Esophagus muscularis mucosa (tissue), 4 donors: ENCODE data around the gene MBD3L1. TPM values are rescaled to one million over a fixed set of nuclear protein-coding genes. Genes with fewer than 3 reads are reported as not detected.

ENCODE experiments used
- DNase-seq: peaks from one replicate; pipeline ENCODE4 v3.0.0-alpha.2; 2017; ENCODE audit errors: extremely low spot score
- H3K27ac ChIP-seq, 4 donors: fragments of 200-600 bp; sonication (generic); replicated peaks in 1 of 4; 1 replicate in 3 of 4; 2 replicates in 1 of 4; pipeline ENCODE4 v1.5.1; 2016 to 2019; ENCODE audit warnings: mild to moderate bottlenecking in 1 of 4
- H3K27me3 ChIP-seq, 4 donors: fragments of 200-600 bp; sonication (generic); one replicate each; pipeline versions ENCODE4 v1.5.1 to v1.6.0; 2016 to 2019
- H3K36me3 ChIP-seq, 4 donors: fragments of 200-600 bp; sonication (generic); one replicate each; pipeline ENCODE4 v1.5.1; 2016 to 2019
- H3K4me1 ChIP-seq, 4 donors: fragments of 200-600 bp; sonication (generic); one replicate each; pipeline ENCODE4 v1.5.1; 2016 to 2019
- H3K4me3 ChIP-seq, 4 donors: fragments of 200-600 bp; sonication (generic); 1 replicate in 2 of 4; 2 replicates in 2 of 4; pipeline ENCODE4 v1.5.1; 2016 to 2019; ENCODE audit warnings: mild to moderate bottlenecking in 4 of 4, moderate library complexity in 1 of 4
- H3K9me3 ChIP-seq, 4 donors: fragments of 200-600 bp; sonication (generic); 1 replicate in 3 of 4; 2 replicates in 1 of 4; pipeline ENCODE4 v1.5.1; 2016 to 2019
- EP300 ChIP-seq: sonication (generic); formaldehyde crosslinking; IDR thresholded peaks from one replicate; pipeline ENCODE4 v1.6.1; 2017; ENCODE audit warnings: antibody characterized with exemption
- POLR2A ChIP-seq: fragments of 450-650 bp; IDR thresholded peaks from one replicate; pipeline ENCODE4 v1.6.1; 2017; ENCODE audit warnings: antibody characterized with exemption, moderate library complexity, mild to moderate bottlenecking, low read depth
- POLR2AphosphoS5 ChIP-seq, 2 donors: sonication (generic); formaldehyde crosslinking; IDR thresholded peaks; one replicate each; pipeline ENCODE4 v1.6.1; 2017; ENCODE audit warnings: antibody characterized with exemption in 2 of 2
- WGBS: methylation state at CpG from one replicate; pipeline ENCODE4 v1.1.5; 2018; 5-methylcytosine and 5-hydroxymethylcytosine counted together
- intact Hi-C: fragments of 100-400 bp; cut with DNase I; formaldehyde crosslinking; loops from one replicate; pipeline ENCODE4 v1.15.1; 2023
- total RNA-seq, 4 donors: library from RNA; depleted of rRNA; stranded (reverse); fragments of >200 nt; gene quantifications; one replicate each; pipeline versions ENCODE4 v1.1.0 to v1.2.1, GENCODE V29; 2016
- TF ChIP-seq, protein P1 (sequence below), 3 experiments: fragments of 200-600 bp in 2 of 3; fragments of 450-650 bp in 1 of 3; sonication (generic) in 2 of 3; IDR thresholded peaks; one replicate each; pipeline ENCODE4 v1.5.1; 2017 to 2019; ENCODE audit warnings: antibody characterized with exemption in 3 of 3, mild to moderate bottlenecking in 2 of 3, moderate library complexity in 1 of 3

Gene MBD3L1
- total RNA-seq, 4 donors from 2014 or later = not detected

DNA sequence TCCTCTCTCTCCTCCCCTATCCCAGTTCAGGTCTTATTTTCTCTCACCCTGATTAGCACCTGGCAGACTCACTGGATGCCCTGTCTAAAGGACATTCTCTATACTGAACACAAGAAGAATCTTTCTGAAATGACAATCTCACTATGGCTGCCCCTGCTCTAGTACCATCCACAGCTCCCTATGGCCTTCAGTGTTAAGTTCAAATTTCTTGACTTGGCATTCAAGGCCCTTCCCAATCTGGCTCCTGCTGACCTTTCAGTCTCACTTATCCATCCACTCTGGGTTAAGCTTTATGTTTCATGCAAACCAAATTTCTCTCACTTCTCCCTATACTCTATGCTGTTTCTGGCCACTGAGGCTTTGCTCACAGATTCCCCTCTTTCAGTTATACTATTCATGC lies 34.2 kb downstream of the MBD3L1 start:
- Histone ChIP-seq H3K27ac (no peak overlapping the region), H3K9me3 (no peaks in the 10 kb centered on the region), H3K27me3 (peaks cover 0 to 43% (median 0%) of the 10 kb centered on the region in 4 donors), H3K4me1 (no peaks in the 10 kb centered on the region), H3K36me3 (no peaks in the 10 kb centered on the region), H3K4me3 (no peak overlapping the region)
- TF ChIP-seq POLR2AphosphoS5 (IDR thresholded peaks at IDR 0.05) = no peak
- no peak for TF ChIP-seq POLR2A
- no peak for TF ChIP-seq EP300
- TF ChIP-seq, protein P1, sequence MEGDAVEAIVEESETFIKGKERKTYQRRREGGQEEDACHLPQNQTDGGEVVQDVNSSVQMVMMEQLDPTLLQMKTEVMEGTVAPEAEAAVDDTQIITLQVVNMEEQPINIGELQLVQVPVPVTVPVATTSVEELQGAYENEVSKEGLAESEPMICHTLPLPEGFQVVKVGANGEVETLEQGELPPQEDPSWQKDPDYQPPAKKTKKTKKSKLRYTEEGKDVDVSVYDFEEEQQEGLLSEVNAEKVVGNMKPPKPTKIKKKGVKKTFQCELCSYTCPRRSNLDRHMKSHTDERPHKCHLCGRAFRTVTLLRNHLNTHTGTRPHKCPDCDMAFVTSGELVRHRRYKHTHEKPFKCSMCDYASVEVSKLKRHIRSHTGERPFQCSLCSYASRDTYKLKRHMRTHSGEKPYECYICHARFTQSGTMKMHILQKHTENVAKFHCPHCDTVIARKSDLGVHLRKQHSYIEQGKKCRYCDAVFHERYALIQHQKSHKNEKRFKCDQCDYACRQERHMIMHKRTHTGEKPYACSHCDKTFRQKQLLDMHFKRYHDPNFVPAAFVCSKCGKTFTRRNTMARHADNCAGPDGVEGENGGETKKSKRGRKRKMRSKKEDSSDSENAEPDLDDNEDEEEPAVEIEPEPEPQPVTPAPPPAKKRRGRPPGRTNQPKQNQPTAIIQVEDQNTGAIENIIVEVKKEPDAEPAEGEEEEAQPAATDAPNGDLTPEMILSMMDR (IDR thresholded peaks at IDR 0.05) = no peak
- DNase-seq = no peak
- intact Hi-C loops = no loop called here

GRCh38 chr19:8877854-8878705 lies 45.9 kb downstream of the MBD3L1 start:
- Histone ChIP-seq H3K4me1 (no peaks in the 10 kb centered on the region), H3K27me3 (peaks cover 0 to 38% (median 0%) of the 10 kb centered on the region in 4 donors), H3K36me3 (no peaks in the 10 kb centered on the region), H3K9me3 (peaks cover 0 to 8% (median 4%) of the 10 kb centered on the region in 4 donors), H3K4me3 (no peak overlapping the region), H3K27ac (no peak overlapping the region)
- intact Hi-C loops = no loop called here
- TF ChIP-seq, protein P1 (IDR thresholded peaks at IDR 0.05) = no peak
- no peak for TF ChIP-seq POLR2A
- TF ChIP-seq POLR2AphosphoS5 (IDR thresholded peaks at IDR 0.05) = no peak
- no peak for TF ChIP-seq EP300
- WGBS = 21% methylated on average over 6 of the region's 6 CpGs
- no peak for DNase-seq

DNA sequence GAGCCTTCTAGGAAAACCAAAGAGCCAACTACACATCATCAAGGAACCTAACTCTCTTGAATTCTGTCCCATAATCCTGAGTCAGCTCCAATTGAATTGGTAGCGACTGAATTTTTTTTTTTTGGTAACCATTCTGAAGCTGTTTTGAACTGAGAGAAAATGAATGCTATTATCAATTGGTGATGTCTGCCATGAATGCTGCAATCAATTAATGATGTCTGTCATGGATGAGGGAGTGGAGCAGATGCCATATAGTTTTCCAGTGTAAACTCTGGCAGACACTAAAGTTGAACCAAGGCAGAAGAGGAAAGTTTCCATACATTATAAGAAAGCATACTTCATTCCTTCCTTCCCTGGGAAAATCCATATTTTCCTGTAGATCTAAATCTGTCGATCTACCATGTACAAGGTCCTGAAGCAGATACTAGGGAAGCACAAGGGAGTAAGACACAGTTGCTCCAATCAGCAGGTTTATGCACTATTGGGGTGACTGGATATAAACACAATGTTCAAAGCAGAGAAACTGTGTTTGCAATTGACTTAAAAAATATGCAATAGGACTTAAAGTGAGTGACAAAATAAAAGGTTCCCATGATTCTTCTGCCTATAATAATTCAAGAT lies 48.8 kb downstream of the MBD3L1 start:
- intact Hi-C loops = no loop called here
- WGBS = 73% methylated on average over 2 of the region's 2 CpGs
- no peaks in the 10 kb centered on the region for H3K4me1 ChIP-seq
- H3K4me3 ChIP-seq = no peak overlapping the region
- TF ChIP-seq POLR2A (no peak), EP300 (no peak), POLR2AphosphoS5 (IDR thresholded peaks at IDR 0.05) (no peak)
- TF ChIP-seq, protein P1 (IDR thresholded peaks at IDR 0.05) = no peak
- no peak overlapping the region for H3K27ac ChIP-seq
- H3K27me3 ChIP-seq = peaks cover 0 to 30% (median 0%) of the 10 kb centered on the region in 4 donors
- no peaks in the 10 kb centered on the region for H3K36me3 ChIP-seq
- no peak for DNase-seq
- peaks cover 0 to 8% (median 4%) of the 10 kb centered on the region in 4 donors for H3K9me3 ChIP-seq

DNA sequence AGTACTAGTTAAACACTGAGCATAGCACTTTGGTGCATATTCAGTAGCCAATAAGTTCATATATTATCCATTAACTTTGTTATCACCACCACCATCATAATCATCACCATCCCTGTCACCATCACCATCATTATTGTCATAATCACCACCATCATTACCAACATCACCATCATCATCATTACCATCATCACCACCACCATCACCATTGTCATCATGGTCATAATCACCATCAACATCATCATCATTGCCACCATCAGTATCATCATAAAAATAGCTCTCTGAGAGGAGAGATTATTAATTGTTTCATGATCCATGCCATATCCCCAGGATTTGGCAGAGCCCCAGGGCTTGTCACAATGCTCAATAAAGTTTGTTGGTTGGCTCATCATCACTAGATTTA lies 49.3 kb downstream of the MBD3L1 start:
- no peak overlapping the region for H3K27ac ChIP-seq
- H3K9me3 ChIP-seq = peaks cover 0 to 8% (median 4%) of the 10 kb centered on the region in 4 donors
- intact Hi-C loops = no loop called here
- no peaks in the 10 kb centered on the region for H3K36me3 ChIP-seq
- peaks cover 0 to 24% (median 0%) of the 10 kb centered on the region in 4 donors for H3K27me3 ChIP-seq
- TF ChIP-seq, protein P1 (IDR thresholded peaks at IDR 0.05) = no peak
- TF ChIP-seq EP300 (no peak), POLR2A (no peak), POLR2AphosphoS5 (IDR thresholded peaks at IDR 0.05) (no peak)
- H3K4me3 ChIP-seq = no peak overlapping the region
- DNase-seq = no peak
- H3K4me1 ChIP-seq = no peaks in the 10 kb centered on the region
